IMR-90 (cell line): ENCODE data around the gene RYR2. TPM values are rescaled to one million over a fixed set of nuclear protein-coding genes. Genes with fewer than 3 reads are reported as not detected.

Source experiments
- ATAC-seq: fragments of 200-7000 bp; cut with Tn5 transposase; 2 replicates; pipeline ENCODE4 v1.9.1; 2020; ENCODE audit warnings: low read depth, mild to moderate bottlenecking, moderate library complexity
- BruUV-seq: library from RNA; stranded (reverse); fragments of 400-500 nt; replicated peaks from 2 replicates; lab custom pipeline; 2021; lab: Mats Ljungman, UMichigan
- CTCF ChIA-PET: fragments of 300-600 bp; formaldehyde crosslinking; extraction: SDS; loops from one replicate; lab custom pipeline; 2021; ENCODE audit warnings: antibody characterized with exemption; lab: Yijun Ruan, JAX
- POLR2A ChIA-PET: fragments of 300-600 bp; sonication (Branson Sonifier 250); formaldehyde crosslinking; loops from one replicate; lab custom pipeline; 2022; ENCODE audit warnings: antibody characterized with exemption; ENCODE audit not compliant: unreplicated experiment; lab: Charles Lee
- DNase-seq: peaks from one replicate; pipeline ENCODE4 v3.0.0; 2013
- H2AFZ ChIP-seq: replicated peaks from 2 replicates; pipeline ENCODE3; 2013; ENCODE audit warnings: low read length, mild to moderate bottlenecking; ENCODE audit not compliant: poor library complexity
- H2AK5ac ChIP-seq: 2 replicates; pipeline ENCODE4 v1.6.1; 2013; ENCODE audit warnings: low read depth, low read length, inconsistent platforms
- H2AK9ac ChIP-seq: replicated peaks from 2 replicates; pipeline ENCODE3; 2013; ENCODE audit warnings: mild to moderate bottlenecking, low read depth, low read length, moderate library complexity; ENCODE audit not compliant: poor library complexity
- H2BK120ac ChIP-seq: 2 replicates; pipeline ENCODE4 v1.6.1; 2013; ENCODE audit warnings: low read depth, low read length, inconsistent platforms
- H2BK15ac ChIP-seq: 3 replicates; pipeline ENCODE4 v1.6.1; 2013; ENCODE audit warnings: low read depth, low read length, inconsistent platforms
- H2BK20ac ChIP-seq: 2 replicates; pipeline ENCODE4 v1.6.1; 2013; ENCODE audit warnings: low read depth, mild to moderate bottlenecking, inconsistent platforms, low read length, moderate library complexity
- H2BK5ac ChIP-seq: 2 replicates; pipeline ENCODE4 v1.6.1; 2013; ENCODE audit warnings: mild to moderate bottlenecking, low read depth, low read length, inconsistent platforms; ENCODE audit not compliant: poor library complexity, severe bottlenecking
- H3K14ac ChIP-seq: replicated peaks from 2 replicates; pipeline ENCODE4 v1.6.1; 2013; ENCODE audit warnings: low read depth, low read length, inconsistent platforms
- H3K18ac ChIP-seq: 2 replicates; pipeline ENCODE4 v1.6.1; 2013; ENCODE audit warnings: low read depth, low read length, control low read depth
- H3K23ac ChIP-seq: 2 replicates; pipeline ENCODE4 v1.6.1; 2013; ENCODE audit warnings: low read depth, low read length, inconsistent platforms
- H3K27ac ChIP-seq: 2 replicates; pipeline ENCODE4 v1.5.1; 2013; ENCODE audit warnings: mild to moderate bottlenecking, control low read depth, low read length; ENCODE audit not compliant: insufficient read depth
- H3K27me3 ChIP-seq: 2 replicates; pipeline ENCODE4 v1.6.1; 2013; ENCODE audit warnings: low read length; ENCODE audit not compliant: control insufficient read depth, insufficient read depth
- H3K36me3 ChIP-seq: 2 replicates; pipeline ENCODE4 v1.6.1; 2013; ENCODE audit warnings: low read length, mixed read lengths; ENCODE audit not compliant: control insufficient read depth, insufficient read depth
- H3K4ac ChIP-seq: 2 replicates; pipeline ENCODE4 v1.6.1; 2013; ENCODE audit warnings: low read depth, low read length, inconsistent platforms
- H3K4me1 ChIP-seq: 2 replicates; pipeline ENCODE4 v1.6.1; 2013; ENCODE audit warnings: low read length, mixed read lengths; ENCODE audit not compliant: control insufficient read depth, insufficient read depth
- H3K4me2 ChIP-seq: 2 replicates; pipeline ENCODE4 v1.6.1; 2013; ENCODE audit warnings: low read depth, mild to moderate bottlenecking, control low read depth, low read length, moderate library complexity
- H3K4me3 ChIP-seq: 2 replicates; pipeline ENCODE4 v1.5.1; 2013; ENCODE audit warnings: low read depth, mild to moderate bottlenecking, control low read depth, low read length, moderate library complexity; ENCODE audit not compliant: insufficient read depth
- H3K56ac ChIP-seq: 2 replicates; pipeline ENCODE4 v1.6.1; 2013; ENCODE audit warnings: low read length, inconsistent platforms; ENCODE audit not compliant: insufficient read depth; ENCODE audit errors: extremely low read depth
- H3K79me1 ChIP-seq, 2 experiments: 2 replicates each; pipeline ENCODE4 v1.6.1; 2013; ENCODE audit warnings: low read length in 2 of 2, inconsistent platforms in 1 of 2, low read depth in 1 of 2
- H3K9ac ChIP-seq: 2 replicates; pipeline ENCODE4 v1.6.1; 2013; ENCODE audit warnings: low read depth, low read length, control low read depth
- H3K9me1 ChIP-seq: 2 replicates; pipeline ENCODE4 v1.6.1; 2013; ENCODE audit warnings: low read length, inconsistent platforms; ENCODE audit not compliant: insufficient read depth
- H3K9me3 ChIP-seq: 2 replicates; pipeline ENCODE4 v1.6.1; 2013; ENCODE audit warnings: low read length; ENCODE audit not compliant: control insufficient read depth, insufficient read depth
- H4K20me1 ChIP-seq: 2 replicates; pipeline ENCODE4 v1.6.1; 2013; ENCODE audit warnings: low read length, inconsistent platforms; ENCODE audit not compliant: insufficient read depth
- H4K5ac ChIP-seq: 2 replicates; pipeline ENCODE4 v1.6.1; 2013; ENCODE audit warnings: mild to moderate bottlenecking, low read depth, low read length, control low read depth
- H4K8ac ChIP-seq, 2 experiments: 2 replicates each; pipeline ENCODE4 v1.6.1; 2013; ENCODE audit warnings: low read depth in 2 of 2, low read length in 2 of 2, control low read depth in 1 of 2, inconsistent platforms in 1 of 2
- H4K91ac ChIP-seq: 2 replicates; pipeline ENCODE4 v1.6.1; 2013; ENCODE audit warnings: low read depth, low read length, inconsistent platforms; ENCODE audit not compliant: insufficient read depth
- CHD1 ChIP-seq: IDR thresholded peaks from 2 replicates; pipeline ENCODE4 v1.6.1; 2012; ENCODE audit warnings: low read depth, low read length, improper control_type of control experiment
- MAFK ChIP-seq: IDR thresholded peaks from 2 replicates; pipeline ENCODE4 v1.6.1; 2012; ENCODE audit warnings: low read depth, low read length, improper control_type of control experiment
- NFE2L2 ChIP-seq: fragments of 150-350 bp; IDR thresholded peaks from 2 replicates; pipeline ENCODE4 v1.6.1; 2016; ENCODE audit warnings: low read depth, mild to moderate bottlenecking, low read length
- POLR2A ChIP-seq: IDR thresholded peaks from 2 replicates; pipeline ENCODE4 v1.6.1; 2012; ENCODE audit warnings: mild to moderate bottlenecking, low read depth, low read length
- WGBS, 2 experiments: methylation state at CpG; one replicate each; pipeline versions ENCODE4 v1.1.5 to v1.1.7; 2013; ENCODE audit warnings: missing lambda C conversion rate in 2 of 2; ENCODE audit not compliant: insufficient read length in 1 of 2; ENCODE audit errors: extremely low coverage in 2 of 2; 5-methylcytosine and 5-hydroxymethylcytosine counted together
- dilution Hi-C: fragments of 300-500 bp; cut with HindIII; formaldehyde crosslinking; loops from one replicate; pipeline ENCODE4 v1.14.3; 2018; ENCODE audit warnings: low sequenced_read_pairs; ENCODE audit not compliant: unreplicated experiment
- in situ Hi-C: fragments of 300-500 bp; cut with MboI; formaldehyde crosslinking; loops from 3 replicates; pipeline ENCODE4 v1.14.3; 2019; ENCODE audit warnings: low sequenced_read_pairs, inconsistent platforms, mixed read lengths
- intact Hi-C: fragments of 100-400 bp; cut with micrococcal nuclease; formaldehyde crosslinking; loops from 2 replicates; pipeline ENCODE4 v1.10.0; 2022
- polyA plus RNA-seq, 3 experiments: library from polyadenylated mRNA; depleted of rRNA; stranded (reverse); fragments of >200 nt; gene quantifications; 2 replicates each; pipeline ENCODE4 v1.2.3, GENCODE V29; 2012; ENCODE audit warnings: low replicate concordance in 1 of 3
- total RNA-seq: library from RNA; depleted of rRNA; stranded (reverse); fragments of >200 nt; gene quantifications from 2 replicates; pipeline ENCODE4 v1.2.3, GENCODE V29; 2012
- TF ChIP-seq, protein P1 (sequence below): fragments of 150-350 bp; IDR thresholded peaks from 2 replicates; pipeline ENCODE4 v1.6.1; 2017; ENCODE audit warnings: mild to moderate bottlenecking, antibody characterized with exemption, low read length, low read depth

RYR2 gene
- total and polyA plus RNA-seq, 2 of the 4 experiments (the other 2 are of a cell fraction), result not detected

DNA sequence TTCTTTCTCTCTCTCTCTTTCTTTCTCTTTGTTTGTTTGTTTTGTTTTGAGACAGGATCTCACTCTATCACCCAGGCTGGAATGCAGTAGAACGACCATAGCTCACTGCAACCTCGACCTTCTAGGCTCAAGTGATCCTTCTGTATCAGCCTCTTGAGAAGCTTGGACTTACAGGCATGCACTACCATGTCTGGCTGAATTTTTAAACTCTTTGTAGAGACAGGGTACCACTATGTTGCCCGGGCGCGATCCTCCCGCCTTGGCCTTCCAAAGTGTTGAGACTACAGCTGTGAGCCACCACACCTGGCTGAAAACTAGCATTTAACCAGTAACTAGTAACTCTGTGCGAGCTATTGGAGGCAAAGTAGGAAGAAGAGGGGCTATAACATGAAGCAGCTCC, 523.3 kb downstream of the RYR2 start:
- no peak overlapping the region for H2AK5ac ChIP-seq
- no peak overlapping the region for H2AK9ac ChIP-seq
- no peak overlapping the region for H4K8ac ChIP-seq
- no peak overlapping the region for H3K56ac ChIP-seq
- dilution Hi-C loops, result no loop called here
- H2BK20ac ChIP-seq, result no peak overlapping the region
- H3K27ac ChIP-seq, result no peak overlapping the region
- H3K9ac ChIP-seq, result no peak overlapping the region
- no peaks in the 10 kb centered on the region for H3K9me1 ChIP-seq
- H3K23ac ChIP-seq, result no peak overlapping the region
- no peak overlapping the region for H4K5ac ChIP-seq
- no peaks in the 10 kb centered on the region for H4K20me1 ChIP-seq
- no peaks in the 10 kb centered on the region for H3K4me1 ChIP-seq
- DNase-seq (no peak), ATAC-seq (no peak)
- no peak overlapping the region for H4K91ac ChIP-seq
- no peak overlapping the region for H2AFZ ChIP-seq
- CTCF ChIA-PET, result no interaction called here
- 0% methylated on average over 3 of the region's 7 CpGs; no CpG with 5 or more reads in 1 of the 2 experiments for WGBS, 2 experiments
- H3K27me3 ChIP-seq, result no peaks in the 10 kb centered on the region
- no peak overlapping the region for H3K4me3 ChIP-seq
- no peak overlapping the region for H3K4me2 ChIP-seq
- H3K4ac ChIP-seq, result no peak overlapping the region
- no peaks in the 10 kb centered on the region for H3K79me1 ChIP-seq
- H3K36me3 ChIP-seq, result no peaks in the 10 kb centered on the region
- H2BK120ac ChIP-seq, result no peak overlapping the region
- intact Hi-C loops, result loop anchor here (10.0 kb wide), 1 partner anchor 170 kb away; no protein-coding TSS in a partner anchor
- BruUV-seq, result no TSS peak
- H3K18ac ChIP-seq, result no peak overlapping the region
- TF ChIP-seq MAFK (no peak), CHD1 (no peak), NFE2L2 (no peak), POLR2A (no peak)
- TF ChIP-seq, protein P1, sequence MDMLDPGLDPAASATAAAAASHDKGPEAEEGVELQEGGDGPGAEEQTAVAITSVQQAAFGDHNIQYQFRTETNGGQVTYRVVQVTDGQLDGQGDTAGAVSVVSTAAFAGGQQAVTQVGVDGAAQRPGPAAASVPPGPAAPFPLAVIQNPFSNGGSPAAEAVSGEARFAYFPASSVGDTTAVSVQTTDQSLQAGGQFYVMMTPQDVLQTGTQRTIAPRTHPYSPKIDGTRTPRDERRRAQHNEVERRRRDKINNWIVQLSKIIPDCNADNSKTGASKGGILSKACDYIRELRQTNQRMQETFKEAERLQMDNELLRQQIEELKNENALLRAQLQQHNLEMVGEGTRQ, result no peak
- H2BK5ac ChIP-seq, result no peak overlapping the region
- no peak overlapping the region for H2BK15ac ChIP-seq
- in situ Hi-C loops, result loop anchor here (10.0 to 25.0 kb wide), 3 partner anchors 810 to 1460 kb away; partner anchors contain the start of gene HEATR1
- no peak overlapping the region for H3K14ac ChIP-seq
- POLR2A ChIA-PET, result no interaction called here
- no peaks in the 10 kb centered on the region; the same call in 1 of the 2 replicates for H3K9me3 ChIP-seq
